Raji (cell line): ENCODE data around the gene LHPP.

Experiments used
- POLR2A ChIP-seq: IDR thresholded peaks from 2 replicates; pipeline ENCODE4 v1.6.1; 2011; ENCODE audit warnings: low read depth, low read length, control low read depth; ENCODE audit not compliant: insufficient read depth

Gene LHPP

GRCh38 chr10:124554085-124554858, 92.6 kb downstream of the LHPP start:
- TF ChIP-seq POLR2A = no peak

GRCh38 chr10:124557167-124557566, 95.5 kb downstream of the LHPP start:
- no peak for TF ChIP-seq POLR2A

GRCh38 chr10:124557648-124558338, 96.2 kb downstream of the LHPP start:
- TF ChIP-seq POLR2A = no peak

GRCh38 chr10:124558339-124559321, 97.0 kb downstream of the LHPP start:
- TF ChIP-seq POLR2A = no peak

- no peak for TF ChIP-seq POLR2A
These were observed 97.9 kb downstream of the LHPP start for GRCh38 chr10:124559372-124560132.

- TF ChIP-seq POLR2A = no peak
These were observed 98.9 kb downstream of the LHPP start for GRCh38 chr10:124560377-124561105.

GRCh38 chr10:124561206-124561605, 99.6 kb downstream of the LHPP start:
- TF ChIP-seq POLR2A = no peak

- no peak for TF ChIP-seq POLR2A
These were observed 100.9 kb downstream of the LHPP start for GRCh38 chr10:124562425-124563060.

GRCh38 chr10:124563320-124564040, 101.9 kb downstream of the LHPP start:
- no peak for TF ChIP-seq POLR2A

GRCh38 chr10:124564881-124565280, 103.3 kb downstream of the LHPP start:
- TF ChIP-seq POLR2A = no peak

GRCh38 chr10:124565565-124566221, 104.1 kb downstream of the LHPP start:
- TF ChIP-seq POLR2A = no peak

GRCh38 chr10:124566222-124566888, 104.7 kb downstream of the LHPP start:
- no peak for TF ChIP-seq POLR2A
